Epithelial cell of esophagus (primary cell): ENCODE measurements around the gene ARFGEF3.

ENCODE experiments used
- DNase-seq: peaks from one replicate; pipeline ENCODE4 v3.0.0; 2010; ENCODE audit warnings: low read depth
- H3K4me3 ChIP-seq: 2 replicates; pipeline ENCODE4 v1.5.1; 2011; ENCODE audit warnings: mild to moderate bottlenecking, low read length, control low read depth
- TF ChIP-seq, protein P1 (sequence below): IDR thresholded peaks from 2 replicates; pipeline ENCODE4 v1.5.1; 2011; ENCODE audit warnings: low read depth, mild to moderate bottlenecking, low read length, control low read depth, inconsistent platforms; ENCODE audit not compliant: insufficient read depth; ENCODE audit errors: missing control alignments

The ARFGEF3 gene

GRCh38 chr6:138336221-138336620 is 174.5 kb downstream of the ARFGEF3 start:
- no peak overlapping the region for H3K4me3 ChIP-seq
- TF ChIP-seq, protein P1, sequence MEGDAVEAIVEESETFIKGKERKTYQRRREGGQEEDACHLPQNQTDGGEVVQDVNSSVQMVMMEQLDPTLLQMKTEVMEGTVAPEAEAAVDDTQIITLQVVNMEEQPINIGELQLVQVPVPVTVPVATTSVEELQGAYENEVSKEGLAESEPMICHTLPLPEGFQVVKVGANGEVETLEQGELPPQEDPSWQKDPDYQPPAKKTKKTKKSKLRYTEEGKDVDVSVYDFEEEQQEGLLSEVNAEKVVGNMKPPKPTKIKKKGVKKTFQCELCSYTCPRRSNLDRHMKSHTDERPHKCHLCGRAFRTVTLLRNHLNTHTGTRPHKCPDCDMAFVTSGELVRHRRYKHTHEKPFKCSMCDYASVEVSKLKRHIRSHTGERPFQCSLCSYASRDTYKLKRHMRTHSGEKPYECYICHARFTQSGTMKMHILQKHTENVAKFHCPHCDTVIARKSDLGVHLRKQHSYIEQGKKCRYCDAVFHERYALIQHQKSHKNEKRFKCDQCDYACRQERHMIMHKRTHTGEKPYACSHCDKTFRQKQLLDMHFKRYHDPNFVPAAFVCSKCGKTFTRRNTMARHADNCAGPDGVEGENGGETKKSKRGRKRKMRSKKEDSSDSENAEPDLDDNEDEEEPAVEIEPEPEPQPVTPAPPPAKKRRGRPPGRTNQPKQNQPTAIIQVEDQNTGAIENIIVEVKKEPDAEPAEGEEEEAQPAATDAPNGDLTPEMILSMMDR, result no peak
- no peak for DNase-seq

GRCh38 chr6:138337076-138337475 is 175.3 kb downstream of the ARFGEF3 start:
- TF ChIP-seq, protein P1, result no peak
- no peak overlapping the region for H3K4me3 ChIP-seq
- no peak for DNase-seq

DNA sequence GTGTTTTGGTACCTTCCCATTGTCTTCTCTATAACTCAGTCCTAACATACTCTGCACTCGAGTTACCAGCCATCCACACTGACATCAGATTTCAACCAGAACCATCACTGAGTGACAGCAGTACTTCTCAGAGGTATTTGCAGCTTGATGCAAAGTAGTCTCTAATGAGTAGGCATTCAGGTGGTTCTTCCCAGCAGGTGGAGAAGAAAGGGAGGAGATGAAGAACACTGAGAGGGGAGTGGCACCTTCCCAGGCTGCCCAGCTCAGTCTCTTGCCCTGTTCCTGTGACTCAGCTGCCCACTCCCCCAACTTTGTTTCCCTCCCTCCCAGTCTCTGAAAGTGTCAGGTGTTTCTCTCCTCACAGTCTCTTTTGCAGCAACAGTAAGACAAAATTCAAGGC is 177.3 kb downstream of the ARFGEF3 start:
- DNase-seq, result peak; percentile 35
- TF ChIP-seq, protein P1, result no peak
- no peak overlapping the region for H3K4me3 ChIP-seq

DNA sequence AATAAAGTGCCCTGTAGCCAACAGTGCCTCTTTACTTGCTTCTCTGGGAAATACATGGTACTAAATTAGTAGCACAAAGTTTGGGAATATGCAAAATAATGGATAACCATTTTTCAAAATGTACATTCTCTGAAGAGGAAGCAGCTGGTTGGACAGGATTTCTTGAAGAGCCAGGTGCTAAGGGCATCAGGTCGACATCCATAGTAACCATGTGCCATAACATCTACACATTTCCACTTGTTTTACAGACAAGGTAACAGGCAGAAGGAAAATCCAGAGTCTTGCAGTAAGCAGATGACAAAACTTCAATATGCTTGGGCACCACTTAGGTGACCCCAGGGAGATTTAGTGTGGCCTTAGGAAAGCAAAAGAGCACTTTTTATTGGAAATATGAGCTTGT is 179.4 kb downstream of the ARFGEF3 start:
- no peak overlapping the region for H3K4me3 ChIP-seq
- TF ChIP-seq, protein P1, result no peak
- no peak for DNase-seq

GRCh38 chr6:138343112-138343511 is 181.4 kb downstream of the ARFGEF3 start:
- no peak for DNase-seq
- no peak overlapping the region for H3K4me3 ChIP-seq
- TF ChIP-seq, protein P1, result no peak

- TF ChIP-seq, protein P1, result no peak
- no peak for DNase-seq
- H3K4me3 ChIP-seq, result no peak overlapping the region
Measured at GRCh38 chr6:138345565-138346285, 184.0 kb downstream of the ARFGEF3 start.
